Measurements from ENCODE around the gene SCEL.
"Not testable (repeated sequence)": the region's sequence is repeated elsewhere in the genome, so short reads cannot be mapped to it uniquely, and the experiment has no call there.

The SCEL gene, protein sequence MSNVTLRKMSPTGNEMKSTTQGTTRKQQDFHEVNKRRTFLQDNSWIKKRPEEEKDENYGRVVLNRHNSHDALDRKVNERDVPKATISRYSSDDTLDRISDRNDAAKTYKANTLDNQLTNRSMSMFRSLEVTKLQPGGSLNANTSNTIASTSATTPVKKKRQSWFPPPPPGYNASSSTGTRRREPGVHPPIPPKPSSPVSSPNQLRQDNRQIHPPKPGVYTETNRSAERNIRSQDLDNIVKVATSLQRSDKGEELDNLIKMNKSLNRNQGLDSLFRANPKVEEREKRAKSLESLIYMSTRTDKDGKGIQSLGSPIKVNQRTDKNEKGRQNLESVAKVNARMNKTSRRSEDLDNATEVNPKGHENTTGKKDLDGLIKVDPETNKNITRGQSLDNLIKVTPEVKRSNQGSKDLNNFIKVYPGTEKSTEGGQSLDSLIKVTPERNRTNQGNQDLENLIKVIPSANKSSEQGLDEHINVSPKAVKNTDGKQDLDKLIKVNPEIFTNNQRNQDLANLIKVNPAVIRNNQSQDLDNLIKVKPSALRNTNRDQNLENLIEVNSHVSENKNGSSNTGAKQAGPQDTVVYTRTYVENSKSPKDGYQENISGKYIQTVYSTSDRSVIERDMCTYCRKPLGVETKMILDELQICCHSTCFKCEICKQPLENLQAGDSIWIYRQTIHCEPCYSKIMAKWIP

GRCh38 chr13:77535448-77535847 is at the start of gene SCEL:
Gene SCEL (plus strand): TSS chr13:77535706. CDS start chr13:77555876, 20,170 bp downstream.
- no peak for DNase-seq (ENCODE audit: low spot score)

- no peak for DNase-seq (ENCODE audit: low spot score)
Observed at GRCh38 chr13:77489566-77490337, 45.8 kb upstream of the SCEL start.

- DNase-seq (ENCODE audit: low spot score), result no peak
Observed at GRCh38 chr13:77492982-77493381, 42.5 kb upstream of the SCEL start.

- no peak for DNase-seq (ENCODE audit: low spot score)
Observed at GRCh38 chr13:77494226-77494625, 41.3 kb upstream of the SCEL start.

GRCh38 chr13:77497350-77497749 is 38.2 kb upstream of the SCEL start:
- no peak for DNase-seq (ENCODE audit: low spot score)

GRCh38 chr13:77497835-77498234 is 37.7 kb upstream of the SCEL start:
- no peak for DNase-seq (ENCODE audit: low spot score)

DNA sequence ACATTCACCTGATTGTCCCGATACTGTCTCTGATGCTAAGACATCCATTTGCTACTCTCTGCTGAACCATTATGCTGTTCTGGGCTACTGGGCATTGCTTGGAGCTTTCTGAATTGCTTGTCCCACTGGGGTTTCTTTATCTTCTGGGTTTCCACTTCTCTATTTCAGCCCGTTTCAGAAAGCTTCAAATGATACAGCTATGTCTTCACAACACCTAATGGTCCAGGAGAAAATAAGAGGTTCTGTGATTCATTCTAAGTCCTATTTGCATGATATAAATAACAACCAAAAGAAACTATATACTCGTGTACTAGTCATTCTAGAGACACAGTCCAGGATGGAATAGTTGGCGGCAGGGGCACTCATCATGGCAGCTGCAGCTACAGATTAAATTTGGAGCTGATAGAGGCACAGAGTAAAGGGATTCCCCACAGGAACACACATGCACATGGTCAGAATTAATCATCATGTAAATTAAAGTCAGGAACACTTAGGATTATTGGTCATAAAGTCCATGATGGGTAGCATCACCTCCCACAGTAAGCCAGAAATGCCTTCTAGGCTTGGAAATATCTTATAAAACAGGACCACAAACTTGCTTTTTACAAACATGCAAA is 33.3 kb upstream of the SCEL start:
- DNase-seq (ENCODE audit: low spot score), result no peak

- DNase-seq (ENCODE audit: low spot score), result no peak
Observed at GRCh38 chr13:77503398-77503797, 32.1 kb upstream of the SCEL start.

GRCh38 chr13:77506874-77507273 is 28.6 kb upstream of the SCEL start:
- DNase-seq (ENCODE audit: low spot score), result no peak

- DNase-seq (ENCODE audit: low spot score), result no peak
Observed at GRCh38 chr13:77507931-77508776, 27.4 kb upstream of the SCEL start.

GRCh38 chr13:77508959-77509620 is 26.4 kb upstream of the SCEL start:
- DNase-seq (ENCODE audit: low spot score), result no peak

GRCh38 chr13:77510156-77510555 is 25.4 kb upstream of the SCEL start:
- DNase-seq (ENCODE audit: low spot score), result no peak

- no peak for DNase-seq (ENCODE audit: low spot score)
Observed at GRCh38 chr13:77511552-77511951, 24.0 kb upstream of the SCEL start.

- no peak for DNase-seq (ENCODE audit: low spot score)
Observed at GRCh38 chr13:77513719-77514335, 21.7 kb upstream of the SCEL start.

DNA sequence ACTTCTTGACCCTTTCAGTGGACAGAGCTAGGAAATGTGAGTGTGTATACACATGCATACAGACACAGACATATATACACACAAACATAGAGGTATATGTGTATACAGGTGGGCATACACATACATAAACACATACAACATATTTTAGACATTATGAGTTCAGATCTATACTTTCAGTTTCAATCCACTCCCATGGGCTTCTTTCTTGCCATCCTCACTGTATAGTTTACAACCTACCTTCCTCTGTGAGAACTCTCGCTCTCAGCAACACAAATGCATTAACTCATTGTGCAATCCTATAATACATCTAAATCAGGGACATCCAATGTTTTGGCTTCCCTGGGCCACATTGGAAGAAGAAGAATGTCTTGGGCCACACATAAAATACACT is 21.2 kb upstream of the SCEL start:
- no peak for DNase-seq (ENCODE audit: low spot score)

DNA sequence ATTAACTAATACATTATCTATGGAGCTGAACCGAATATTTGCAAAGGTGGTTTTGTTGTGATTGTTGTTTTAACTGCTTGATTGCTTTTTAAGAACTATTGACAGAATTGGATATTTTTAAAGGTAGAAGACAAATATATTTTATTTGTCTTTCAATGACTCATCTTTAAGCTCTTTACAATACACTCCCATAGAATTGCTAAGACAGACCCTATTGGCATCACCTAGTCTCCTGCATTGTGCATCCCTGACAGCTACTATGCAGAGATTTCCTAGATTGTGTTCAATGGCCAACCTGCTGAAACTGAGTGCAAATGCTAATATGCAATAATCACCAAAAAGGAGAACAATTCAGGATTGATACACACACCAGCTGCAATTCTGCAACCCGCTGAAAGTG is 19.7 kb upstream of the SCEL start:
- no peak for DNase-seq (ENCODE audit: low spot score)

DNA sequence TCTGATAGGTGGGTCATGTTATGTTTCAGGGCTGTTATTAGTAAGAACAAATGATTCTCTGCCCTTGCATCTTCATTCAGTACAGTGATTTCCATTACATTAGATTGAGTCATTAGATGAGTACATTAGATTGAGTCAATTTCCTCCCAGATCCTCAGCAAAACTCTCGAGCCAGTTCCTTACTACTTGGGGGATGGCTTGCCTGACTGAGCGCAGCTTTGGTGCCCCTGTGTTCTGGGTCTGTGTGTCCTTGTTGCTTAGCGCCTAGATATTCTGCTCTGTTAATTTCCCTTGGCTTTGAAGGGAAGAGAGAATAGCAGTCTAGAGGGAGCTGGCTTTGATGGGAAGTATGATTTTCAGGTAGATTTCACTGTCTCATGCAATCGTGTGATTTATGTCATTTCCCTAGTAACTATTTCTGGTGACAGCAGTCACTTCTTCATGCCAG is 19.1 kb upstream of the SCEL start:
- peak; percentile 49 for DNase-seq (ENCODE audit: low spot score)

DNA sequence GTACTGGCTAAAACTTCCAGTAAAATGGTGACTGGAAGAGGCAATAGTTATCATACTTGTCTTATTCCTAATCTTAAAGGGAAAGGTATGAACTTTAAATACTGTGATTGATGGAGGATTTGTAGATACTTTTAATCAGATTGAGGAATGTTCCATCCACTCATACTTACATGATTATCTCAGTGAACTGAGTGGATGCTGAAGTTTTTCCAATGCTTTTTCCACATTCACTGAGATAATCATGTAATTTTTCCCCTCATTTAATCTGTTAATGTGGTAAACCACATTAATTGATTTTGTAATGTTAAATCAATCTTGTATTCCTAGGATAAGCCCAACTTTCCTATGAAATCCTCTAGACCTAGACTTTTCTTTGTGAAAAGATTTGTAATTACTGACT is 17.2 kb upstream of the SCEL start:
- no peak for DNase-seq (ENCODE audit: low spot score)

- not testable (repeated sequence) for DNase-seq (ENCODE audit: low spot score)
Observed at GRCh38 chr13:77519396-77519795, 16.1 kb upstream of the SCEL start.

DNA sequence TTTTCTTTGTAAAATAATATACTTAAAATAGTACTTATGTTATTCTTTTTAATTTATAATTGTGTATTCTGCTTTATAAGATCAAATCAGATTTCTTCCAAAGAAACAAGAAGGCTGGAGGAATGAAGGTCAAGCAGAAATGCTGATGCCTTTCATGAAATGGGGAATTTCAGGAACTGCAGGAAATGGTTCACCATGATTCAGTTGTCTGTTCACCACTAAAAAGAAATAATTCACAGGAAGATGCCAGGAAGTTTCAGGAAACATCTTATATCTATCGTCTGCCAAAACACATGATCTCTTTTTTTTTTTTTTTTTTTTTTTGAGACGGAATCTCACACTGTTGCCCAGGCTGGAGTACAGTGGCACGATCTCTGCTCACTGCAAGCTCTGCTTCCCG is 15.7 kb upstream of the SCEL start:
- no peak for DNase-seq (ENCODE audit: low spot score)
